Liver (tissue), 3 donors: Measurements from ENCODE around the gene MIEN1.

Source experiments
- EGR1 ChIP-seq, 2 donors: IDR thresholded peaks; 2 replicates each; pipeline ENCODE4 v1.6.1; 2016 to 2018; ENCODE audit warnings: antibody characterized with exemption in 2 of 2, low read depth in 2 of 2
- JUND ChIP-seq, 2 donors: IDR thresholded peaks; 2 replicates each; pipeline ENCODE4 v1.6.1; 2016; ENCODE audit warnings: antibody characterized with exemption in 2 of 2
- RAD21 ChIP-seq, 2 donors: IDR thresholded peaks; 2 replicates each; pipeline ENCODE4 v1.6.1; 2016; ENCODE audit warnings: antibody characterized with exemption in 2 of 2, mild to moderate bottlenecking in 2 of 2
- RXRA ChIP-seq, 2 donors: IDR thresholded peaks; 2 replicates each; pipeline ENCODE4 v1.6.1; 2017 to 2018; ENCODE audit warnings: antibody characterized with exemption in 2 of 2, mild to moderate bottlenecking in 1 of 2
- SP1 ChIP-seq: IDR thresholded peaks from 2 replicates; pipeline ENCODE4 v1.6.1; 2018; ENCODE audit warnings: antibody characterized with exemption, mild to moderate bottlenecking
- TAF1 ChIP-seq: conservative IDR thresholded peaks from 2 replicates; pipeline ENCODE4 v1.6.1; 2016; ENCODE audit warnings: antibody characterized with exemption, mild to moderate bottlenecking
- YY1 ChIP-seq: IDR thresholded peaks from 2 replicates; pipeline ENCODE4 v1.6.1; 2016; ENCODE audit warnings: antibody characterized with exemption, mild to moderate bottlenecking
- TF ChIP-seq, protein P1 (sequence below): IDR thresholded peaks from 2 replicates; pipeline ENCODE4 v1.6.1; 2016; ENCODE audit warnings: antibody characterized with exemption
- TF ChIP-seq, protein P2 (sequence below): fragments of 150-350 bp; IDR thresholded peaks from 2 replicates; pipeline ENCODE4 v1.5.1; 2017; ENCODE audit warnings: improper control_type of control experiment, low read depth, low read length; ENCODE audit not compliant: missing input control
- TF ChIP-seq, protein P3 (sequence below): IDR thresholded peaks from 2 replicates; pipeline ENCODE4 v1.6.1; 2016; ENCODE audit warnings: antibody characterized with exemption, mild to moderate bottlenecking
- TF ChIP-seq, protein P4 (sequence below): IDR thresholded peaks from 2 replicates; pipeline ENCODE4 v1.6.1; 2016; ENCODE audit warnings: antibody characterized with exemption
- donor health status: healthy.
- donor health status: healthy.

DNA sequence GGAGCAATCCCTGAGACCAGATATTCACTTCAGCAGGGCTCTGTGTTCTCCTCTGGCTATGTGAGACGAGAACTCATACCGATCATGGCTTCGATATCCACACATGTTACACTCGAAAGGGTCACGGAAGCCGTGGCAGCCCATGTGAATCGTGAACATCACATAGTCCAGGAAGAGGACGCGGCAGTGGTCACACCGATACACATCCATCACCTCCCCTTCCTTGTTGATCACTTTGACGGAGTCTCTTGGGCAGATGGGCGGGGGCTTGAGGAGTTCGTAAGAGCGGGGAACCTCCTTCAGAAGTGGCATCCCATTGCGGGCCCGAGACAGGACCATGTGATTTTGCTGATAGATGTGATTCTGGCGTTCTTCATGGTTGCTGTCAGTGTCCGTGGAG, 35.4 kb upstream of the MIEN1 start:
- TF ChIP-seq, protein P1, sequence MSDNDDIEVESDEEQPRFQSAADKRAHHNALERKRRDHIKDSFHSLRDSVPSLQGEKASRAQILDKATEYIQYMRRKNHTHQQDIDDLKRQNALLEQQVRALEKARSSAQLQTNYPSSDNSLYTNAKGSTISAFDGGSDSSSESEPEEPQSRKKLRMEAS = no peak
- TF ChIP-seq, protein P2, sequence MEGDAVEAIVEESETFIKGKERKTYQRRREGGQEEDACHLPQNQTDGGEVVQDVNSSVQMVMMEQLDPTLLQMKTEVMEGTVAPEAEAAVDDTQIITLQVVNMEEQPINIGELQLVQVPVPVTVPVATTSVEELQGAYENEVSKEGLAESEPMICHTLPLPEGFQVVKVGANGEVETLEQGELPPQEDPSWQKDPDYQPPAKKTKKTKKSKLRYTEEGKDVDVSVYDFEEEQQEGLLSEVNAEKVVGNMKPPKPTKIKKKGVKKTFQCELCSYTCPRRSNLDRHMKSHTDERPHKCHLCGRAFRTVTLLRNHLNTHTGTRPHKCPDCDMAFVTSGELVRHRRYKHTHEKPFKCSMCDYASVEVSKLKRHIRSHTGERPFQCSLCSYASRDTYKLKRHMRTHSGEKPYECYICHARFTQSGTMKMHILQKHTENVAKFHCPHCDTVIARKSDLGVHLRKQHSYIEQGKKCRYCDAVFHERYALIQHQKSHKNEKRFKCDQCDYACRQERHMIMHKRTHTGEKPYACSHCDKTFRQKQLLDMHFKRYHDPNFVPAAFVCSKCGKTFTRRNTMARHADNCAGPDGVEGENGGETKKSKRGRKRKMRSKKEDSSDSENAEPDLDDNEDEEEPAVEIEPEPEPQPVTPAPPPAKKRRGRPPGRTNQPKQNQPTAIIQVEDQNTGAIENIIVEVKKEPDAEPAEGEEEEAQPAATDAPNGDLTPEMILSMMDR = no peak
- TF ChIP-seq SP1 (no peak), YY1 (no peak), EGR1 (IDR thresholded peaks at IDR 0.05; ENCODE audit: low read depth in 2 of 2) (no peak), RAD21 (IDR thresholded peaks at IDR 0.05) (no peak), JUND (IDR thresholded peaks at IDR 0.05) (no peak), TAF1 (no peak), RXRA (IDR thresholded peaks at IDR 0.05) (no peak)
- TF ChIP-seq, protein P3, sequence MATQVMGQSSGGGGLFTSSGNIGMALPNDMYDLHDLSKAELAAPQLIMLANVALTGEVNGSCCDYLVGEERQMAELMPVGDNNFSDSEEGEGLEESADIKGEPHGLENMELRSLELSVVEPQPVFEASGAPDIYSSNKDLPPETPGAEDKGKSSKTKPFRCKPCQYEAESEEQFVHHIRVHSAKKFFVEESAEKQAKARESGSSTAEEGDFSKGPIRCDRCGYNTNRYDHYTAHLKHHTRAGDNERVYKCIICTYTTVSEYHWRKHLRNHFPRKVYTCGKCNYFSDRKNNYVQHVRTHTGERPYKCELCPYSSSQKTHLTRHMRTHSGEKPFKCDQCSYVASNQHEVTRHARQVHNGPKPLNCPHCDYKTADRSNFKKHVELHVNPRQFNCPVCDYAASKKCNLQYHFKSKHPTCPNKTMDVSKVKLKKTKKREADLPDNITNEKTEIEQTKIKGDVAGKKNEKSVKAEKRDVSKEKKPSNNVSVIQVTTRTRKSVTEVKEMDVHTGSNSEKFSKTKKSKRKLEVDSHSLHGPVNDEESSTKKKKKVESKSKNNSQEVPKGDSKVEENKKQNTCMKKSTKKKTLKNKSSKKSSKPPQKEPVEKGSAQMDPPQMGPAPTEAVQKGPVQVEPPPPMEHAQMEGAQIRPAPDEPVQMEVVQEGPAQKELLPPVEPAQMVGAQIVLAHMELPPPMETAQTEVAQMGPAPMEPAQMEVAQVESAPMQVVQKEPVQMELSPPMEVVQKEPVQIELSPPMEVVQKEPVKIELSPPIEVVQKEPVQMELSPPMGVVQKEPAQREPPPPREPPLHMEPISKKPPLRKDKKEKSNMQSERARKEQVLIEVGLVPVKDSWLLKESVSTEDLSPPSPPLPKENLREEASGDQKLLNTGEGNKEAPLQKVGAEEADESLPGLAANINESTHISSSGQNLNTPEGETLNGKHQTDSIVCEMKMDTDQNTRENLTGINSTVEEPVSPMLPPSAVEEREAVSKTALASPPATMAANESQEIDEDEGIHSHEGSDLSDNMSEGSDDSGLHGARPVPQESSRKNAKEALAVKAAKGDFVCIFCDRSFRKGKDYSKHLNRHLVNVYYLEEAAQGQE = no peak
- TF ChIP-seq, protein P4, sequence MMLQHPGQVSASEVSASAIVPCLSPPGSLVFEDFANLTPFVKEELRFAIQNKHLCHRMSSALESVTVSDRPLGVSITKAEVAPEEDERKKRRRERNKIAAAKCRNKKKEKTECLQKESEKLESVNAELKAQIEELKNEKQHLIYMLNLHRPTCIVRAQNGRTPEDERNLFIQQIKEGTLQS = no peak
